AG04449 (cell line): Measurements from ENCODE around the gene TRRAP.

Experiments used
- CTCF ChIA-PET: fragments of 350-600 bp; formaldehyde crosslinking; extraction: SDS; loops from one replicate; lab custom pipeline; 2021; ENCODE audit warnings: antibody characterized with exemption; lab: Yijun Ruan, JAX
- POLR2A ChIA-PET: fragments of 400-600, 350-600 bp; formaldehyde crosslinking; extraction: SDS; loops from one replicate; lab custom pipeline; 2020; ENCODE audit warnings: antibody characterized with exemption, inconsistent platforms; lab: Yijun Ruan, JAX
- DNase-seq: peaks from one replicate; pipeline ENCODE4 v3.0.0-alpha.2; 2010; ENCODE audit warnings: low read depth, low spot score
- H3K4me3 ChIP-seq: 2 replicates; pipeline ENCODE4 v1.5.1; 2011; ENCODE audit warnings: low read depth, mild to moderate bottlenecking, control low read depth, low read length
- TF ChIP-seq, protein P1 (sequence below): IDR thresholded peaks from one replicate; pipeline ENCODE4 v1.5.1; 2011; ENCODE audit warnings: mild to moderate bottlenecking, moderate library complexity, low read length, control low read depth, inconsistent platforms; ENCODE audit not compliant: insufficient read depth; ENCODE audit errors: missing control alignments

TRRAP gene

DNA sequence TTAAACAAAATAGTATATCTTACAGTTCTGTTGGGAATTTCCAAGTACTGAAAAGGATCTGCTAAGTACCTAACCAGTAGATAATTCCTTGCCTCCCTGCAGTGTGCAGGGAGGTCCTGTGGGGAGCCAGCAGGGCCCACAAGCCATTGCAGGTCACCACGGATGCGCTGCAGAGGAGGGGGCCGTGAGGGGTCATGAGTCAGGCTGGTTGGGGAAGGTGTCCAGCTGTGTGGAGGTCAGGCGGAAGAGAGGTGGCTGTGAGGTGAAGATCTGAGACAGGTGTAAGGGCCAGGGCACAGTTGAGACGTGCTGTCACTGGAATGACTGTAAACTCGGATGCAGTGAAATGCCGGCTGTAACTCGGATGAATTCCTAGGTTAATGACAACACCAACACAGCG is 80.6 kb downstream of the TRRAP start:
- ChIA-PET CTCF (interaction anchor here (1.1 kb wide), 1 partner anchor 127 kb away, joined by 3 read pairs; no protein-coding TSS in a partner anchor), POLR2A (no interaction called here)
- DNase-seq = no peak
- TF ChIP-seq, protein P1, sequence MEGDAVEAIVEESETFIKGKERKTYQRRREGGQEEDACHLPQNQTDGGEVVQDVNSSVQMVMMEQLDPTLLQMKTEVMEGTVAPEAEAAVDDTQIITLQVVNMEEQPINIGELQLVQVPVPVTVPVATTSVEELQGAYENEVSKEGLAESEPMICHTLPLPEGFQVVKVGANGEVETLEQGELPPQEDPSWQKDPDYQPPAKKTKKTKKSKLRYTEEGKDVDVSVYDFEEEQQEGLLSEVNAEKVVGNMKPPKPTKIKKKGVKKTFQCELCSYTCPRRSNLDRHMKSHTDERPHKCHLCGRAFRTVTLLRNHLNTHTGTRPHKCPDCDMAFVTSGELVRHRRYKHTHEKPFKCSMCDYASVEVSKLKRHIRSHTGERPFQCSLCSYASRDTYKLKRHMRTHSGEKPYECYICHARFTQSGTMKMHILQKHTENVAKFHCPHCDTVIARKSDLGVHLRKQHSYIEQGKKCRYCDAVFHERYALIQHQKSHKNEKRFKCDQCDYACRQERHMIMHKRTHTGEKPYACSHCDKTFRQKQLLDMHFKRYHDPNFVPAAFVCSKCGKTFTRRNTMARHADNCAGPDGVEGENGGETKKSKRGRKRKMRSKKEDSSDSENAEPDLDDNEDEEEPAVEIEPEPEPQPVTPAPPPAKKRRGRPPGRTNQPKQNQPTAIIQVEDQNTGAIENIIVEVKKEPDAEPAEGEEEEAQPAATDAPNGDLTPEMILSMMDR = no peak
- H3K4me3 ChIP-seq = no peak overlapping the region

DNA sequence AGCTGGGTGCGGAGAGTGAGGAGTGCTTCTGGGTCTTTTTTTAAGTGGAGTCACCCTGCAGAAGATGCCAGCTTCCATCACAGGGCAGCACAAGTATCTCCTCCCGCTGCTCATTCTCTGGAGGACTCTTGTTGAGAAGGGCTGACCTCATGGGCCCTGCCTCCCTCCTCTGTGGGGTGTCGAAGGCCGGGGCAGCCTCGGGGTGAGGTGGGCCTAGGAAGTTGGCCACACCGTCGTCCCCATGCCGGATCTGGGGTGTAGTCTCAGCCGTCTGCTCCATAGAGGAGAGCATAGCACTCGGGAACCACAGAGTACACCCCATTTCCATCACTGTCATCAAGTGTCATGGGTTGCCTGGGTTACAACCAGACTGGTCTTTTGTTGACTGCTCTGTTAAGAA is 85.0 kb downstream of the TRRAP start:
- no peak overlapping the region for H3K4me3 ChIP-seq
- DNase-seq = no peak
- TF ChIP-seq, protein P1 = no peak
- POLR2A ChIA-PET = no interaction called here
- CTCF ChIA-PET = no interaction called here

DNA sequence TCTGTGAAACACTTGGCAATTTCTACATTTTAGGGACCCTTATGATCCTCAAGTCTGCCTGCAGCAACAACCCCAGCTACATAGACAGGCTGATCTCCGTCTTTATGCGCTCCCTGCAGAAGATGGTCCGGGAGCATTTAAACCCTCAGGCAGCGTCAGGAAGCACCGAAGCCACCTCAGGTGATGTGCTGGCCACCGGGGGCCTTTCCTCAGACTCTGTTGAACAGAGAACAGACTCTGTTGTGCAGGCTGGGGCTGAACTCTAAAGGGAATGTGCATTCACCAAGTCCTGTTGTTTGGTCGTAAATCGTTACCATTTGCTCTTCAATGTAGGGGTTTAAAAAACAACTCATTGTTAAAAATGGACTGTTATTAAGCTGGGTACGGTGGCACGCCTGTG is 86.3 kb downstream of the TRRAP start:
- ChIA-PET POLR2A (interaction anchor here (0.6 kb wide), 1 partner anchor 36 kb away, joined by 4 read pairs; no protein-coding TSS in a partner anchor), CTCF (interaction anchor here (1.3 kb wide), 1 partner anchor 87 kb away, joined by 4 read pairs; the partner anchor contains the start of gene TRRAP)
- TF ChIP-seq, protein P1 = no peak
- DNase-seq = no peak
- H3K4me3 ChIP-seq = no peak overlapping the region

DNA sequence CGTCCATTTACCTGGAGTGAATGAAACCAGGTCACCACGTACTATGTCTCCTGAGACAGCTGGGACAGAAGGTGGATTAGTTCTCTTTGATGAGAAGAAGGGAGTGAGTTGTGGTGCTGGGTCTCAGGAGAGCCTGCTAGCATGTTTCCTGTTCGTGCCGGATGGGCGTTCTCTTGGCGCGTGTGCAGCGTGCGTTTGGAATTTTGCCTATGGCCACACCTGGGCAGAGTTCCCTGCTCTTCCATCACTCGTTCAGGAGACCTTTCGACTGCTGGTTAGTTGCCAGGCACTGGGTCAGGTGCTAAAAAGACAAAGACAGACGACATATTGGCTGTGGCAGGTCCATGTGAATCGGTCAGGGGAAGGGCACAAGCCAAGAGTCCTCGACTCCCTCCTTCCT is 90.3 kb downstream of the TRRAP start:
- TF ChIP-seq, protein P1 = no peak
- POLR2A ChIA-PET = no interaction called here
- CTCF ChIA-PET = no interaction called here
- DNase-seq = no peak
- no peak overlapping the region for H3K4me3 ChIP-seq

DNA sequence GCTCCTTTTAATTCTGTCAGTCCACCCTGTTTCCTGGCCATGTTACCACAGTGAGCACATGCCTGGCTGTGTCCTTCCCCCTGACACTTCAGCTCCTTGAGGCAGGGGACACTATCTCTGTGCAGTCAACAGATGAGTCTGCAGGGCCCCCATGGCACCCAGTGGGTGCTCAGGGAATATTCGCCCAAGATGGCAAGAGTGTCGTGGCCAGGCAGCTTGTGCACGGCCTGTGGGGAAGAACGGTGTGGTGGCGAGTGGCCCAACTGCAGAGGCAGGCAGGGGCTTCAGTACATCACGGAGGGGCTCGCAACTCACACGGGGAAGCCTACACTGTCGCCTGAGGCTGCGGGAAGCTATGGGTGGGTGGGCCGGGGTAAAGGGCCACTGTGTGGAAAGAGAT is 91.1 kb downstream of the TRRAP start:
- no peak for DNase-seq
- CTCF ChIA-PET = no interaction called here

DNA sequence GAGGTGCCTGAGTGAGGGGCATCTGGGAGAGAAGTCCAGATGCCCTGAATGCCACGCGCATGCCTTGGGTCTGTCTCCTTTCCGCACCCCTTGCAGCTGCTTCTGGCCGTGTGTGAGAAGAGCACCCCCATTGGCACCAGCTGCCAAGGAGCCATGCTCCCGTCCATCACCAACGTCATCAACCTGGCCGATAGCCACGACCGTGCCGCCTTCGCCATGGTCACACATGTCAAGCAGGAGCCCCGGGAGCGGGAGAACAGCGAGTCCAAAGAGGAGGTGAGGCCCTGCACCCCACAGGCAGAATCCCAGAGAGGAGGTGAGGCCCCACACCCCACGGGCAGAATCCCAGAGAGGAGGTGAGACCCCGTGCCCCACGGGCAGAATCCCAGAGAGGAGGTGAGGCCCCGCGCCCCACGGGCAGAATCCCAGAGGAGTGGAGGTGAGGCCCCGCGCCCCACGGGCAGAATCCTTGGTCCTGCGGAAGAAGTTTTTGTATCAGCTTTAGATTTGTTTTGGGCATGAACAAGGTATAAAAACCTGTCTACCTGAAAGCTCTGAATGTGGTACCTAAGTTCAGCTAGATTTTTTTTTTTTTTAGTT is 91.8 kb downstream of the TRRAP start:
- ChIA-PET POLR2A (no interaction called here), CTCF (interaction anchor here (0.9 kb wide), 1 partner anchor 344 kb away, joined by 3 read pairs; no protein-coding TSS in a partner anchor)
- DNase-seq = no peak
- no peak overlapping the region for H3K4me3 ChIP-seq
- TF ChIP-seq, protein P1 = no peak

More for the DNA sequence above, 91.1 kb downstream of the TRRAP start:
- POLR2A ChIA-PET = no interaction called here
- TF ChIP-seq, protein P1 = no peak
- H3K4me3 ChIP-seq = no peak overlapping the region
